EL (cell line): Measurements from ENCODE around the gene AKT3.
A peak's percentile ranks its signal among the peaks of the same experiment; 100 is the strongest.

Experiments used
- DNase-seq: peaks from one replicate; pipeline ENCODE4 v3.0.0-alpha.2; 2016

The AKT3 gene

GRCh38 chr1:243503155-243503554 is 346.9 kb downstream of the AKT3 start:
- no peak for DNase-seq

GRCh38 chr1:243501002-243501401 is 349.0 kb downstream of the AKT3 start:
- DNase-seq: peak; percentile 61

DNA sequence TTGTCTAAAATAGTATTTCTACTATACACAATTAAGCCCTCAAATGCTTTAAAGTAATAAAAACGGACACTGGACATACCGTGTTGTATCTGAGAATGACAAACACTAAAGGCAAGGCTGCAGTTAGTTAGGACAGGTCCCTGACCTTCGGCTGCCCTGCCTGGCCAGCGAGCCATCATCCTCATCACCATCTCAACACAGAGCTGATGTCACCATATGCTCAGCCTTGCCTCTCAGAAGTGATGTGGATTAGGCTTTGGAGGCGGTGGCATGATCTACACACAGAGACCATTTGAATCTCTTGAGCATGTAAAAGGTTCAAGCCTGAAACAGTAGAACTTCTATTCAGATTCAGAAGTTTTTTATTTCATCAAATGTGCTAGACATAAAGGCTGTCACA is 349.5 kb downstream of the AKT3 start:
- no peak for DNase-seq

DNA sequence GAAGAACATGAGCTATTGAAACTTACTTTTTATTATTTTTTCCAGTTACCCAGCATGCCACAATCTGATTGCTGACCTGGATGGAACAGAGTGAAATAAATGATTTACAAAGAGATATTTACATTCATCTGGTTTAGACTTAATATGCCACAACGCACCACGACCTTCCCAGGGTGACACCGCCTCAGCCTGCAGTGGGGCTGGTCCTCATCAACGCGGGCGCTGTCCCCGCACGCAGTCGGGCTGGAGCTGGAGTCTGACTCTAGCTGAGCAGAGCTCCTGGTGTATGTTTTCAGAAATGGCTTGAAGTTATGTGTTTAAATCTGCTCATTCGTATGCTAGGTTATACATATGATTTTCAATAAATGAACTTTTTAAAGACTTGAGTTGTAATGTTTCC is 350.3 kb downstream of the AKT3 start:
- no peak for DNase-seq

DNA sequence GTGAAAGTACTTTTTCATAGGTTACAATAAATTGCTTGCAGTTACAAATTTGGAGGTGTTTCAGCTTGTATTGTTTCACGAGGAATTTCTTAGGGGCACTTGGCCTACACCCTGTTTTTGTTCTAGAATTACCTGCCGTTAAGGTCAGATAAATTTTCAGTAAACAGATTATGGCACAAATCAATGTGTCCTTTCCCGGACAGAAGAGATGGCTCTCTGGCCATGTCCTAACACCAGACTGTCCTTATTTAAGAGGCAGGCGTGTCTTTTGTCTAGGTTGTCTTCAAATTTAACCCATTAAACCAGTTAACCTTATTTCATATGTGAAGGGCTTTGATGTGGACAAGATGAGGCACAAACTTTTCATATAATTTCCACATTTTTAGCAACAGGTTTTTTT is 350.8 kb downstream of the AKT3 start:
- DNase-seq: no peak

DNA sequence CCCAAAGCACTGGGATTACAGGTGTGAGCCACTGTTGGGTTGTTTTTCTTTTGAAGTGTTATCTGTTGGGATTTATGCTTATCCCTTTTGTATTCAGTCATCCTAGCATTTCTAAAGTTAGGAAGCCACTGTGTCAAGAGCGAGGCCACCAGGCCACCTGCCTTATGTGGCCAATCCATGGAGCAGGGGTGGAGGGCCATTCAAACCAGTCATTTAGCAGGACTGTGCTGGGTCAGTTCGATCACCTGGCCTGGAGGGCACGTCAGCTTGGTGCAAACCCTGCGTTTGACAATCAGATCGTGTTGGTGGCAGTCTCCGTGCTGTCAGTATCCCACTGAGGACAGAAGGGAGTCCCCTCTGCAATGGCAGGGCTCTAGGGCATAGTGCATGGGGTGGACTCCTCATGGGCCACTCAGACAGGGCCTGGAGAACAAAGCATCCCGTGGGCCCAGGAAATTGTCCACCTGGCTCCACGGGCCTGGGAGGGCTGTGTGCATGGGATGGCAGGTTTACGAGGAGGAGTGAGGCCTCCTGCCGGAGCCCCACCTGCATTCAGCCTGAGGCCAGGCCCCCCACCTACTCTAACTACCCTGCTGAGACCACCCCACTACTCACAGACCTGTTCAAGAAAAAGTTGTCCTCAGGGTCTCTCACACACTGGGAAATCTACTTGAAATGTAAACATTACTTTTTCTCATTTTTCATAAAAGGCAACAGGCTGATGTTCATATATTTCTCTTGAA is 351.9 kb downstream of the AKT3 start:
- no peak for DNase-seq

DNA sequence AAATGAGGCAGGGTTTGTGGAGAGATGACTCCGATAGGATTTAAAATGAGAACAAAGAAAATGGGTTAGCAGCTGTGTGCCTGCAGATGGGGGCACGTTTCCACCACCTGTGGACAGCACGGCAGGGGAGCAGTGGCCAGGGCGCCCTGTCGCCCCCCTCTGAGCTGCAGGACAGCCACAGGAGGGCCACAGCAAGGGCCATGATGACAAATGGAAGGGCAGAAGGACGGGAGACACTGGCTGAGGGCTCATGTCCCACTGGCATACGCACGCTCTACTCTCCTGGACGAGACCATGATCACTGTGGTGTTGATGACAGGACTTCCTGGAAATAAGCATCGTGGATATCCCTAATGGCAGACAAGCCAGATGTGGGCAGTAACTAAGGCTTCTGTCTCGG is 353.2 kb downstream of the AKT3 start:
- no peak for DNase-seq

- no peak for DNase-seq
Observed at GRCh38 chr1:243496187-243496646, 353.8 kb downstream of the AKT3 start.

DNA sequence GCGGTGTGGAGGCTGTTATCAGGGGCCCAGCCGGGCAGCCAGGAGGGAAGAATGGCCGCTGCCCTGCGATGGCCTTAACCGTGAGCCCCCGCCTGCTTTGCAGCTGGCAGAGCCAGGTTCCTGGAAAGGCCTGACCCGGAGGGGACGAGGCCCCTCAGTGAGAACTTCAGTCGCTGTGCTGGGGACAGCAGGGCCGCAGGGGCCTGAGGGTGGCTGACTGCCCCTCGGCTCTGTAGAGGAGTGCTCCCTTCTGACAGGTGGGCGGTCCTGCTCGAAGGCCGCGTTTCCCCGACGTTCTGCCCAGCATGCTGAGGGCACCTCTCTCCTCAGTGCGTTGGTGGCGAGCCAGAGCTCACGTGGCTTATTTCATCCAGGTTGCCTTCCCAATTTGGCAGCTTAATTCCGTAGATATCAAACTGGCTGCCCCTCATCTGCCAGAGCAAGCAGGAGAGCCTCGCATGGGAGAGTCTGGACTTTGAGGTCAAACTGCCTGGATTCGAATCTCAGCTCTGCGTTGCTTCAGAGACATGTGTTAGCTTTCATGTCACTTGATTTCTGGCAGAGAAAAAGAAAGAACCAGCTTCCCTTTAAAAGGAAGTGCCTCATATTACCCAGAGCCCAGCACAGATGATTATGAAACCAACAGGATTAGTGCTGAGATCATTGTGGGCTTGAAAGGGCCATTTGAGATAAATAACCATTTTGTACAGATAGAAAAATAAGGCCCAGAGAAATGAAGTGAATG is 354.4 kb downstream of the AKT3 start:
- DNase-seq: no peak

GRCh38 chr1:243494741-243495431 is 355.2 kb downstream of the AKT3 start:
- DNase-seq: no peak

- DNase-seq: no peak
Observed at GRCh38 chr1:243493156-243494129, 356.6 kb downstream of the AKT3 start.

GRCh38 chr1:243490748-243491686 is 359.0 kb downstream of the AKT3 start:
- DNase-seq: no peak

DNA sequence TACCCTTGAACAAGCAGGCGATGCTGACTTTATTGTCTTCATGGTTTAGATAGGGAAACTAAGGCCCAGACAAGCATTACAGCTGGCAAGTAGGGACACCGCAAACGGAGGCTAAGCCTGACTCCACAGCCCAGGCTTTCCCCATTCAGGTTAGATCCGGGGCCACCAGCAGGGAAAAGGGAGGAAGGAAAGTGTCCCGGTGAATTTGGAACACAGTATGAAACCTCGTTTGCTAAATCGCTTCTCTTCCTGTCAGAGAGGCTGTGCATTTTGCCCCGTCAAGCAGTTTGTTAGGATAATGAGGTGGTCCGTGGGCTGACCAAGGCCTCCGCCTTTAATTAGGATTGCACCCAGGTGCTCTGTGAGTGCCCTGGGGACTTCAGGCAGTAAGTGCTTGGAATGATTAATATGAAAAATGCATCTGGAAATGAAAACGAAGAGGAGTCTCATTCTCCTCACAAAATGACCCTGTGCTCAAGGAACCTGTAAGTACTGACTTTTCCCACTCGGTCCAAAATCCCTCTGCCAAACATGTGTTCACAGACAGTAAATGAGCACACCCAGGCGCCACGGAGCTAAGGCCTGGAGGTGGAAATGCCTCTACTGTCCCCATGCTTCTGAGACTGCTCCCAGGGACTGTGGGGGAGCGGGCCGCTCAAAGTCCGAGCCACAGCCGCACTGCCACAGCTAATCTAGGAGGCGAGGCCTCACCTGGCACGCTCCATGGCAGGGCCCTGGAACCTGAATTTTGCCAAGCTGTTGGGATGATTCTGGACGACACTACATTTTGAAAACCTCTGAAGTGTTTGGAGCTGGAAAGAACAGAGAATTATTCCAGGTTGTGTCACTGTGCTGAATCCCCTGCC is 360.1 kb downstream of the AKT3 start:
- no peak for DNase-seq

DNA sequence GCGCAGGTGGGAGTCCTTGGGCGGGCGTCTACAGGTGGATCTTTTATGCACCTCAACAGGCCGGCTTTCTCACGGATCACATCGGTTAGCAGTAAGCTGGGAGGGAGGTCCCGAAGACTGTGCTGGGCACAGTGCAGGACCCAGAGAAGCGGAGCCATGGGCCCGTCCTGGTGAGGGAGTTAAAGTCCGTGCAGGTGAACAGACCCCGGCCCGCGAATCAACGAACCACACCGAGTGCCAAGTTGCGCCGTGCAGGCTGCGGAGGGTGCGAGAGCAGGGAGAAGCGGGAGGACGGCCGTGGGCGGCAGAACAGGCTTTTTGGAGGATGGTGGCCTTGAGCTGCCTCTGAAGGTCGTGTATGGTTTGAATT is 360.9 kb downstream of the AKT3 start:
- DNase-seq: no peak

- no peak for DNase-seq
Observed at GRCh38 chr1:243488459-243489157, 361.4 kb downstream of the AKT3 start.

DNA sequence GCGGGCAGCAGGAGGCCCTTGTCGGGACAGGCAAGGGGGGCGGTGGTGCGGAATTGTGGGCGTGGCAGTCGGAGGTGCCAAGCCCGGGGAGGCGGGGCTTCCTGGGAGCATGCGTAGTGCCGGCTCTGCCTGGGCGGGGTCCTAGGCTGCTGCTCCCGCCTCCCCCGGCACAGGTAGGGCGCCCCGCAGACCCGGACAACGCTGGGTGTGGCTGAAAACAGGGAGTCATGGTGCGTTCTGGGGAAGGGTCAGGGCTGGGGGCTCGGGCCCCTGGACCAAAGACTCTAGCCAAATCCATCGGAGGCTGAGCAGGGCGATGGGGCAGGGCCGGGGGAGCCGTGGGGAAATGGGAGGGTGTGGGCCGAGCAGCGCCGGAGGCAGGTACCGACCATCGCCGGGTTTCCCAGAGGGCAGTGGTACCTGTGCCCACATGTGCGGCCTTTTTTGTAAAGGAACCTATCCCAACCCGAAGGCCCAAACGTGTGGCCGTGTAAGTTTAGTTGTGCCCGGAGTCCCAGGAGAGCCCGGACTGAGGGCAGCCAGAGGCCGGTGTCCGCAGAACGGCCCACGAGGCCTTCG is 362.3 kb downstream of the AKT3 start:
- no peak for DNase-seq

- no peak for DNase-seq
Observed at GRCh38 chr1:243487036-243487648, 362.9 kb downstream of the AKT3 start.

DNA sequence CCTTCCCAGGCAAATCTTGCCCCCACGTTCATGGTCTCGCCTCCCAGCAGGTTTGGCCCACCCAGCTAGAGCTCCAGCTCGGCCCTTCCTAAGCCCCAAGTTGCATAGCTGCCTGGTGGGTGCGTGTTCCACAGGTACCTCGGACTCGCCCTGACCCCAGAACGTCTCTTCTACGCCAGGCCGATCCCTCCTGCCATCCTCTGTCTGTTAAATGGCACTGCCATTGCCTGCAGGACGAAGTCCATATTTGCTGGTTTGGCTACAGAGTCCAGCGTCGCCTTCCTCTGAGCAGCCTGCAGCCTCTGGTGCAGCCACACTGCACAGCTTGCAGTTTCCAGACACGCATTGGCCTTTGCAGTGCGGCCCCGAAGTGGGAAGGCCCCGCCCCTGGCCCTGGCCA is 366.1 kb downstream of the AKT3 start:
- DNase-seq: no peak
